Loucy (cell line): ENCODE results near the gene APH1A.
"Not testable (repeated sequence)": the region's sequence is repeated elsewhere in the genome, so short reads cannot be mapped to it uniquely, and the experiment has no call there.

ENCODE experiments used
- CTCF ChIP-seq: fragments of 200-600 bp; sonication (generic); conservative IDR thresholded peaks from 2 replicates; pipeline ENCODE4 v1.5.1; 2014; ENCODE audit warnings: mild to moderate bottlenecking, antibody characterized with exemption, low read length
- EZH2phosphoT487 ChIP-seq: fragments of 200-600 bp; IDR thresholded peaks from 2 replicates; pipeline ENCODE4 v1.6.1; 2018; ENCODE audit warnings: antibody characterized with exemption, mild to moderate bottlenecking, moderate library complexity, borderline replicate concordance

GRCh38 chr1:150308585-150308984 lies 39.8 kb upstream of the APH1A start:
- TF ChIP-seq CTCF, EZH2phosphoT487: not testable (repeated sequence)
